Glomerular visceral epithelial cell (primary cell): ENCODE data around the gene TSHZ2.

ENCODE experiments used
- DNase-seq: peaks from one replicate; pipeline ENCODE4 v3.0.0-alpha.2; 2016; ENCODE audit errors: extremely low spot score

TSHZ2 gene

GRCh38 chr20:53068241-53068640 is 96.1 kb downstream of the TSHZ2 start:
- DNase-seq = no peak

DNA sequence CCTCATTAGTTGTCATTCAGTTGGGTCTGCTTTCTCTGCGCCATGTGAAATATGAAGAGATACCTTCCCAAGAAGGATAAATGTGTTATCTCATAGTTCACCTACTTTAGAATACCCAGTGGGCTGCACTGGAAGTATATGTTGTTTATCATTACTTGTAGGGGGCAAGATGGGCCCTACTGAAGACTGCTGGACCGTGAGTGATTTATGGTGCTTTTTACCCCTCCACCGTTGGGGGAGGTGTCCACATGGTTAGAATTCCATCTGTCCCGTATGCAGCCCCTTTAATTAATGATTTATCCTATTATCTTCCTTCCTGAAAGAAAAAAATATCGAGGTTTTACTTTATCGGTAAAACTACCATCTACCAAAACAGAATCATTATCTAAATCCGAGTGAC is 97.0 kb downstream of the TSHZ2 start:
- DNase-seq = no peak

GRCh38 chr20:53070224-53070623 is 98.1 kb downstream of the TSHZ2 start:
- DNase-seq = no peak

DNA sequence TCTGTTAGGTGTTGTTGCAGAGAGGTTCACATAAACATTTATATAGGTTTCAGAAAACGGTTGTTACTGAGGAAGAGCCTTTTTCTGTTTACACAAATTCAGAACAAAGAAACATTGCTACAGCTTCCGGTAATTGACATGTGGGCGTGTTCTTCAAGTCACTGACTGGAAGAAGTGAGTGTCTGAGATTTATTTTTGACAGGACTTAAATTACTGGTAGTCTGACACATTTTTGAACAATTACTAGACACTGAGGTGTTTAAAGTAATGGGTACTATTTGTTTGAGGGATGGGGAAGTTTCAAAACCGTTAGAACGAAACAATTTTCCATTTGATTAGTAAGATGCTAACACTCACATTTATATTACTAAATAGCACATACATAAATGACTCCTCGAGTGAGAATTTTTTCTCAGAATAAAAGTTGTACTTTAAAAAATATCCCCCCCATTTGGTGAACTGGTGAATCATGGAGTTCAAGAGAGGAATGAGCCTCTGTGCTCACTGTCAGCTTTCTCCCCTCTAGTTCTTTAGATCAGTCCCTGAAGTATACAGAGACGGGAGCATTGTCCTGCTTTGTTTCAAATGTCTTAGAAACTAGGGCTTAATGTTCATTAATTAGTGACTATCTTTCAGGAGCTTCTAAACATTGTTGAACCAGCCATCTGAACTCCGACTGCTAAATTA is 98.7 kb downstream of the TSHZ2 start:
- no peak for DNase-seq

- DNase-seq = no peak
Observed at GRCh38 chr20:53071833-53072232, 99.7 kb downstream of the TSHZ2 start.

DNA sequence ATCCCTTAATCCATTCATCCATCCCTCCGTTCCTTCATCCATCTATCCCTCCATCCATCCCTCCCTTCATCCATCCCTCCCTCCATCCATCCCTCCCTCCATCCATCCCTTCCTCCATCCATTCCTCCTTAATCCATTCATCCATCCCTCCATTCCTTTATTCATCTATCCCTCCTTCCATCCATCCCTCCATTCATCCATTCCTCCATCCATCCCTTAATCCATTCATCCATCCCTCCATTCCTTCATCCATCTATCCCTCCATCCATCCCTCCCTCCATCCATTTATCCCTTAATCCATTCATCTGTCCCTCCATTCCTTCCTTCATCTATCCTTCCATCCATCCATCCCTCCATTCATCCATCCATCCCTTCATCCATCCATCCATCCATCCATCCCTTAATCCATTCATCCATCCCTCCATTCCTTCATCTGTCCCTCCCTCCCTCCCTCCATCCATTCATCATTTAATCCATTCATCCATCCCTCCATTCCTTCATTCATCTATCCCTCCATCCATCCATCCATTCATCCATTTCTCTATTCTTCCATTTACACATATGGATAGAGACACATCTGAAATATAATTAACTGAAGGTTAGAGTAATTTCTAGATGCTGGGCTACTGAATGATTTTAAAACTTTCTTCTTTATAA is 100.9 kb downstream of the TSHZ2 start:
- DNase-seq = no peak

DNA sequence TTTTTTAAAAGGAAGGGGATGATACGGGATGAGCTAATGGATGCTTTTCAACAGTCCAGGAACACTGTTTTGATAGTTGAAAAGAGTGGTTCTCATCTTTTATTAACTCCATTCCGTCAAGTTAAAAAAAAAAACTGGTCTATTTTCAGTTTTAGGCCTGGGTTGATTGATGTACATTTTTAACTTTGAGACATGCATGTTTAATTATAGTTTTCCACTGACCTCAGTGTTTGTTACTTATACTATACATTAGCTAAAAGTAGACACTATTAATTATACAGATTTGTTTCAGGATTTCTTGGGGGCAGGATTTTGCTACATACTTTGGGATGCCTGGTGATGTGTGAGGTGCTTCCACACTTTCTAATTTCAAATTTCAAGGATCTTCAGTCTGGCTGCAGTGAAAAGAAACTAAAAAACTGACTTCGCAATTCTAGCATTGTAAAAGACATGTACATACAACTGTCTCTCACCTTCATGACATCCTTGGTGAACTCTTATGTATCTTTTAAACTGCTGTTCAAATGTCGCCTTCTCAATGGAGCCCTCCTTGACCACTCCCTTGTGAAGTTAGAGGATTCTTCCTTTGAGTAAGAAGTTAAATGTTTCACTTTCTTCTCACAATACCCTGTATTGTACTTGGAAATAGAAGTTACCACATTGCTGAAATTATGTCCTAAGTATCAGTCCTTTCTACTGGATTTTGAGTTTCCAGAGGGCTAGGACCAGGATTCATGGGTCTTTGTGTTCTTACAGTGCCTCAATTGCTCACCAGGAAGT is 101.7 kb downstream of the TSHZ2 start:
- no peak for DNase-seq

DNA sequence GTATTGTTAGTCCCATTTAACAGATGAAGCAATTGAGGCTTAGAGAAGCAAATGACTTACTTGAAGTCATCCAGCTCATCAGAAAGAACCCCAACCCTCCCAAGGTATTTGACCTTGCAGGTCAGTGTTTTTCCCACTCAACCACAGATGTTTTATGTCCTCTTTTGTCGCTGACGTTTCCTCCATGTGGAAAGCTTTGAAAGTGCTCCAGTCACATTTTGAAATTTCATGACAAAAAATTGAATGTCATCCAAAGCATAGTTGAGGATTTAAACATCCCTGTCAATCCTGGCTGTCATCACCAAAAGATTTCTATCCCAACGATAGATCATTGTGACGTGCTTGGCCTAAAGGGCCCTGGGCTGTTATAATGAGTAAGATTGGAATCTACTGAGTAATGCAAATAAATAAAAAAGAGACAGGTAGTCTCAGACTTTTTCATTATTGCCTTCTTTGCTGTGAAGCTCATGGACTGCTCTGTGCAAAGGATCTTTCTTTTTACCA is 102.7 kb downstream of the TSHZ2 start:
- no peak for DNase-seq

DNA sequence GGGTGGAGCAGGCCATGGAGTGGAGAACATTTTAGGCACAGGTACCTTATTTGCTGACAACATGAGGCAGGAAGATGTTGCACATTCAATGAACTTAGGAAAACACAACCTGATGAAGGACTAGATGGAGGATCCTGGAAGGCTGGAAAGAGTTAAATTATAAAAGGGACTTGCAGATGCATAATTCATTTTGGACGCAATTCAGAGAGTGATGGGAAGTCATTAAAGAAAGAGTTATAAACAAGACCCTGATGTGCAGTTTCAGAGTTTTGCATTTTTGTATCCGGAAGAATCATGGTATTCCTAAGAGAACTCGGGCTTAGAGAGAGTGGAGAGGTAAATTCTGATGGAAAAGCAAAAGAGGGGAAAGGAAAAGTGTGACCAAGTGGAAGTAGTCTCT is 104.5 kb downstream of the TSHZ2 start:
- no peak for DNase-seq

DNA sequence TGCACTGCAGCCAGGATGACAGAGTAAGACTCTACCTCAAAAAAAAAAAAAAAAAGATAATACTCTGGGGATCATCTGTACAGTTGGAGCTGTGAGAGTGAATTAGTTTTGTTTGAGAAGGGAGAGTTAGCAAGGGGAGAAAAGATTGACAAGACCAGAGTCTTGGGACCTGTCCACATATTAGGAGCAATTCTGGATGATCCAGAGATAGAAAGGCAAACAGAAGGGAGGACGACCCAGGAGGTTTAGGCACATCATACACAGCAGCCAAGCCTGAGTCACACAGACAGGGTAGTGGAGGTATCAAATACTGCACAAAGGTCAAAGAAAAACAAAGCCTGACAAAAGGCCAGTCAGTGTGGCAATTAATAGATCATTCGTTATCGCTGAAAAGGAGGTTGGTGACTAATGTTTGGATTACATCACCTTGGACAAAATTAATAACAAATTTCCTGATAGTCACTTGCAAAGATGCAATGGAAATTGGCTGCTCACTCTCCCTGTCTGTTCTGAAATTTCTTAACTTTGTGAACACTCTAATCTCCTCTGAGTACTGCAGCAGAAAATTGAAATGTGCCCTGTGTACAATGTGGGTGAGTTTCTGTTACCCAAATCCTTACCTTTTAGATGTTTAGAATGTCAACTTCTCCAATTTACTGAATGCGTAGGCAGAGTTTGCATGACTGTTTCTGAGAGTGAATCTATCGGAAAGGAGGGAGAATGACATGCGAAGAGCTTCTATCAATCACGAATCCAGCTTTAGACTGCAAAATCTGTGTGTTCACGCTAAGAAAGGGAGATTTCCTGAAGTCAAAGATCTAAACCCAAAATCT is 105.4 kb downstream of the TSHZ2 start:
- DNase-seq = no peak

DNA sequence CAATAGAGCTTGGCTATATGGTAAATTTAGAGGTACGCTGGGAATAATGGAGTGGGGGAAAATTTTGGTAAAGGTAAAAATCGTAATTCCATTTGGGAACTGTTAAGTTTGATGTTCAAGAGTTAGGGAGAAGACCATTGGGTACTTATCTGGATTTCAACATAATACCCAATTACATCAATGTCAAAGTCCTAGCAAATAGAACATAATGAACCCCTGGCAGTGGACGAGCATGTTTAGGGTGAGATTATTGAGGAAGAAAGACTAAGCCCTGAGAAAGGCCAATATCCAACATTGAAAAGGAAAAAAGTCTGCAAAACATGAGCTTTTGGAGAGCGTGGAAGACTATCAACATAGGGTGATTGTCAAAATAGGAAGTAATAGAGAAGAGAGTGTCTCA is 106.6 kb downstream of the TSHZ2 start:
- no peak for DNase-seq

DNA sequence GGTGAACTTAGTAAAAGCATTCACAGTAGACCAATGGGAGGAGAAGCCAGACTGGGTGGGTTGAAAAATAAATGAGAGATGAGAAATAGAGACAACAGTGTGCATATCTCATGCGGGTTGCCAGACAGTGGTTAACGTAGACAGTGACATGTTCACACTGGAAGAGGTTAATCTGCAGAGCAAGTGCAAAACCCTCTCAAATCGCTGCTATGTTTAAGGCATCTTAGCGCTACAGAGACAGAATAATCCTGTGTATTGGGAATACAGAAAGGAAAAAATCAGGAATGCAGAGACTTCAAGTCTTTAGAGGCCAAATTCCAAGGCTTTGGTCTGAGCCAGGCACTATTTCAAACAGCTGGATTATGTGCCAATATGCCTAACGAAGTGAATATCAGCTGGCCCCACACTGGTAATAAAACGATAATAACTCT is 107.1 kb downstream of the TSHZ2 start:
- no peak for DNase-seq

DNA sequence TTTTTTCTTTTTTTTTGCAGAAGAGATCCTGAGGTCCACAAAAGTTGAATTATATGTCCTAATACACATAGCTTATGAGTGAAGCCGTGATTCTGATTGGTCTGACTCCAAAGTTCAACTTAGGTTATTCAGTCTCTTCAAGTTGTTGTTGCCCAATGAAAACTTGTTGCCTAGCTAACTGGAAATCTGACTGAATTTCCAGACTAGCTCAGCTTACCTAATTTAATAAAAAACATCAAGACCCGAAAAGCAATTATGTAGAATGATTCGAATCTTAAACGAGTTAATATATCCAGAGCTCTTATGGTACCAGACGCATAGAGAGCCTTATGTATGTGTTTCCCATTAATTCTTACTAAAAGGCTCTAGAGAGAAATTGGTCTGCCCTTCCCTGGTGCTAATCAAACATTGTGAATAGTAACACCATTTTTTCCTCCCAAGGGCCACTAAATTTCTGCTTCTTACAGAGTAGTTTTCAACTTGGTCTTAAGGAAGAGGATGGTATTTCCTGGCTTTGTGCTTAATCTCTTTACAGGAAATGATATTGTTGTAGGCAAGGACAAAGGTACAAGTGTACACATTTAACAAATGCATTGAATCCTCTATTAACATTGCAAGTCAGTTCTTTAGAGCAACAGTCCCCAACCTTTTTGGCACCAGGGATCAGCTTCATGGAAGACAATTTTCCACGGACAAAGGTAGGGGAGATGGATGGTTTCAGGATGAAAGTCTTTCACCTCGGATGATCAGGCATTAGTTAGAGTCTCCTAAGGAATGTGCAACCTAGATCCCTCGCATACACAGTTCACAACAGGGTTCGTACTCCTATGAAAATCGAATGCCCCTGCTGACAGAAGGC is 107.9 kb downstream of the TSHZ2 start:
- no peak for DNase-seq

DNA sequence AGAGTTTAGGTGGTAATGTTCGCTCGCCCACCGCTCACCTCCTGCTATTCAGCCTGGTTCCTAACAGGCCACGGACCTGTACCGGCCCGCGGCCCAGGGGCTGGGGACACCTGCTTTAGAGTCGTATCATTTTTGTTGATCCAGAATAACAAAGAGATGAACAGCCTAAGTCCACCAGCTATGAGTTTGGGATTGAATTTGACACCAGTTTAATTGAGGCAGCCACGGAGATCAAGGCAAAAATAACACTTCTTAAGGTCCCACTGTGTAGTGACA is 108.5 kb downstream of the TSHZ2 start:
- no peak for DNase-seq

DNA sequence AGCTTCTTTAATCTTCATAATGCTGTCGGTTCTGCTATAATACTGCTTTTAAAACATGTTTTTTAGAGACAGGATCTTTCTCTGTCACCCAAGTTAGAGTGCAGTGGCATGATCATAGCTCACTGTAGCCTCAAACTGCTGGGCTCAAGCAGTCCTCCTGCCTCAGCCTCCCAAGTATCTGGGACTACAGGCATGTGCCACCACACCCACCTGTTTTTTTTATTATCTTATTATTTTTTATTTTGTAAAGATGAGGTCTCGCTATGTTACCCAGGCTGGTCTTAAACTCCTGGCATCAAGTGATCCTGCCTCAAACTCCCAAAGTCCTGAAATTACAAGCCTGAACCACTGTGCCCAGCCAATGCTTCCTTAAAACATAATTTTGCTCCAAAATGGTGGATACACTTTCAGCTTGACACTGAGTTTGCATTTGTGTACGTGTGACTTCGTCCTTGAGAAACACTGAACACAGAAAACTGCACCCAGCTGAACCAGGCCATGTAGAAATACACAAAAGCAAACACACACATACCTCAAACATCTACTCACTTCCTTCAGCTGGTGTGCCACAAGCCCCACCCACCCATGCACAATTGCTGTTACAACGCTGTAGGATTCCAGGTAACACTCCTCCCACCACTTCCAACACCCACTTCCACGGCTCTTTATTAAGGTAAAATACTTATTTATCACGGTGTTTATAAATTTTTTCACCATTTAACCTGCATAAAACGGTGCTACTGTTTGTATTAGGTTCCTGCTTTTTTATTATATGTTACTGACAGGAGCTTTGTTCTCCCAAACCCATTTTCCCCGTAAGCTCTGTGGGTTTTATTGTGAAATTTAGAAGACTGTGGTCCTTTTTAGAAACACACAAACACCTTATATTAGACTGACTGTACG is 109.1 kb downstream of the TSHZ2 start:
- DNase-seq = no peak

DNA sequence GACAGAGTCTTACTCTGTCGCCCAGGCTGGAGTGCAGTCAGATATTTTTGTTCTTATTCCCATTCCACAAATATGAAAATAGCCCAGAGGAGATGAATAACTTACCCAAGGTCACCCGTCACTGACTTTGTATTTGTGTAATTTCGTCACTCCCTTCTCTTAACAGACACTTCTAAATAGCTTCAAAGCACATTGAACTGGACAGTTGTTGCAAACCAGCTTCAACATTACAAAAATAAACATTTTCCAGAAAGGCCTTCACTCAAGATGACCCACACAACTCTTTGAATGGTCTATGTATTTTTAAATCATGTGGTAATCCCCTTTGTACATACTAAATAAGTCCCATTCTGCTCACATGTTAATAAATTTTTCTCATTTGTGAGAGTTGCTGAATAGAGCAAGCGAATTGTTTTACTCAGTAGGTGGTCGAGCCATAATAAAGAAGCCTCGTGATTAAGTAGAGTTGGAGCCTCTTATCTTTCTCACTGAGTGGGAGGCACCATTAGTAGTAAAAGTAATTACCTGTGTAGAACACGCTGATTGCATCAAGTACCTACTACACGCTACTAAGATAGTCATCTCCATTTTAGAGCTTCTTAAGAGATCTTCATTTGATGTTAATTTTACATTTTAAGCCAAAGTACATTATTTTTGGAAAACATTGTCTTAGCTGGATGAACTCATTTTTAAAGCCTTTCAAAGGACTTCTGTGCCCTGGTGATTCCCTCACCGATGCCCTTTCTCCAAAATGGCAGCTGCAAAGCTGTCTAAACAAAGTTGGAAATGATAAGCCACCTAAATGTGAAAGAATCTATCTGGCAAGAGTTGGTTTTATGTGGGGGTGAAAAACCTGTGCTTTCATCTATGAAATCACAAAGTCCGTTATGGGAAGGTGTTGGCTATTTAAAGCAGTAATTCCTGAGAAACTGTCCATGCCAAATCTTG is 110.0 kb downstream of the TSHZ2 start:
- DNase-seq = no peak

DNA sequence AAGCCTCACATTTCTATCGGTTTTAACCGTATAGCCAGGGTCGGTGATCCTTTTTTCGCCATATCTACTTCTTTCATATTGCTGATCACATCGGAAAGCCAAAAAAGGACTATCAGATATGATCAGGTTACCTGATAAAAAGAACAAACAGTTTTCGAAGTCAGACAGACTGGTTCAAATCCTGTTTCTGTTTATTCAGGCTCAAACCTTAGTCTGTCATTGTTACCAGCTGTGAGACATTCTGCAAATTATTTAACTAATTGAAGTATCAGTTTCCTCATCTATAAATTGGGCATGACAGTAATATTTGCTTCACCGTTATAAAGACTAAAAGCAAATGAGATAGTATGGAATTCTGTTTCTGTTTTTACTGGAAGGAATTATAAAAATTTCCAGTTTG is 111.3 kb downstream of the TSHZ2 start:
- DNase-seq = no peak

DNA sequence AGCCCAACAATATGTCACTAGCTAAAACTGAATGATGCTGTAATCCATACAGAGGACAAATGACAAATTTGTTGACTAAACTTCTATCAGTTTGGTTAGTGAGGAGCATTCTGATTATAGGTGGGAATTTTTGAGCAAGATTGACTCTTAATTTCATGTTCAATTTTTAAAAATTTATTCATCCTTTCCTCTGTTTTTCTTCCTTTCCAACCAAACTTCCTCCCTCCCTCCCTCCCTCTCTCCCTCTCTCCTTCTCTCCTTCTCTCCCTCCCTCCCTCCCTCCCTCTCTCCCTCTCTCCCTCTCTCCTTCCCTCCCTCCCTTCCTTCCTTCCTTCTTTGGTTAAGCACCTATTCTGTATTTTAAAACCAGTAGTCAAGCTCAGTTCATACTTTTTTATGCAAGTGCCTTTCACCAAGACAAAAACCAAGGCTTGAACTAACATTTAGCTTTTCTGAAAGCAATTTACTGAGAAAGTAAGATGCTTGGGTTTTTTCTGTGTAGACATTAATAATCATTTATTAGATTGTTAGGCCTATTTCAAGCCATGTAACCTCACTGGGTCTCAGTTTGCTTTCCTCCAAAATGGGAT is 112.3 kb downstream of the TSHZ2 start:
- no peak for DNase-seq

DNA sequence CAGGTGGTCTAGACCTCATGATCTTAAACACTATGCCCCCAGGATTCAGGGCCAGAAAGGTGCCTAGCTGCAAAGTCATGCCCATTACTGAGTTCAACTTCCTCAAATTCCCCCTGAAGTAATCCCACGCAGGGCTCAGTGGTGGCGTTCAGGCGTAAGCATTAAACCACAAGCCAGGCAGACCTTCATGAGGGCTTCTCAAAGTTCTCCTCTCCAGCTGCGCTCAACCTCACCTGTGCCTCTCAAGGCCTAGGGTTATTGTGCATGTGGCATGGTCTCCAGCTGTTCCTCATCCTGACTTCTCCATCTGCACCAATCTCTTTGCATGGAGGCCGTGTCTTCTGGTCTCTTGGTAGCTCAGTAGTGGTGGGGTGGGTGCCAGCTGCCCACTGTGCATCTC is 113.6 kb downstream of the TSHZ2 start:
- DNase-seq = no peak
